SU-DHL-6 (cell line): ENCODE measurements around the gene TEX10.
A peak's percentile ranks its signal among the peaks of the same experiment; 100 is the strongest.

Source experiments
- CTCF ChIP-seq: fragments of 200-600 bp; sonication (generic); IDR thresholded peaks from one replicate; pipeline ENCODE4 v1.5.1; 2017; ENCODE audit warnings: antibody characterized with exemption, mild to moderate bottlenecking, low read length, moderate library complexity; ENCODE audit not compliant: insufficient read depth, poor library complexity, severe bottlenecking
- EZH2phosphoT487 ChIP-seq: fragments of 200-600 bp; sonication (generic), shearing (Covaris generic); conservative IDR thresholded peaks from 2 replicates; pipeline ENCODE4 v1.6.1; 2018; ENCODE audit warnings: mild to moderate bottlenecking, antibody characterized with exemption, low read length, moderate library complexity, mixed read lengths

- TF ChIP-seq CTCF = peak; percentile 22
- no peak for TF ChIP-seq EZH2phosphoT487
These were observed 28.0 kb downstream of the TEX10 start for GRCh38 chr9:100324594-100325200.
